Nucleus accumbens (tissue), 56 donors: ENCODE measurements around the gene FZD4.
"Not testable (repeated sequence)": the region's sequence is repeated elsewhere in the genome, so short reads cannot be mapped to it uniquely, and the experiment has no call there.

Experiments
- DNase-seq, 56 donors: peaks; one replicate each; lab custom pipeline; 2025; lab: John Stamatoyannopoulos, UW

Gene FZD4

GRCh38 chr11:86916330-86916729 is 38.9 kb downstream of the FZD4 start:
- DNase-seq = no peak

DNA sequence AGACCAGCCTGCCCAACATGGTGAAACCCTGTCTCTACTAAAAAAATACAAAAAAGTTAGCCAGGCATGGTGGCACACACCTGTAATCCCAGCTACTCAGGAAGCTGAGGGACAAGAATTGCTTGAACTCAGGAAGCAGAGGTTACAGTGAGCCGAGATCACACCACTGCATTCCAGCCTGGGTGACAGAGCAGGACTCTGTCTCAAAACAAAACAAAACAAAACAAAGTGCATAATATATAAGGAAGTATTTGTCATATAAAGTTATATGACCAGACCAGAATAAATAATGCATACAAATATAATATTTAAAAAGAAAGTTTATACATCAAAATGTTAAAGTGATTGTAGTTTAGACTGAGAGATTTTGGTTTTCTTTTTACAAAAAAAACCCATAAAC is 39.3 kb downstream of the FZD4 start:
- DNase-seq = not testable (repeated sequence)

DNA sequence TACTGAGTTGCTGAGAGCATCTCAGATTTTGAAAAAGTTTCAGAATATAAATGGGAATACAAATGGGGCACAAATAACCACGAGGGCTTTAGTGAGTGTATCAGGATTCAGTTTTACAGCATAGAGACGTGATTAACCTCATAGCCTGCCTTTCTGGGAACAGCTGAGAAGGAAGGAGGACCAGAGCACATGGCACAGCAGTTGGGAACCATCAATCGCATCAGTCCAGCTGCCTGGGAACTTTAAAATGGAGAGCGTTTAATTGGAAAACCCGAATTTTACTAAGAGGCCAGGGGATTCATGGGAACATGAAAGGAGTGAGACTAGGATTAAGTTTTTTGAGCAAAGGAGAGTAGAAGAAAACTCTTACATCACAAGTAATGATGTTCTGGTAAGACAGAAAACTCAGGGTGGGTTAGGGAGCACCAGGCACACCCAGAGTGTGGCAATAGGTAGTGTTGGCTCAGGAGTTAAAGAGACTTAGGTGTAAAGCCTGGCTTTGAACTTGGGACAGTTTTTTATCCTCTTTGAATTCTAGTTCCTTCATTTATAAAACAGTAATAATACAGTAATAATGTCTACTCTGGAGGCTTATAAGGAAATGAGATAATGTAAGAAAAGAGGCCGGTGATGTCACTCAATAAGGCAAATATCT is 40.2 kb downstream of the FZD4 start:
- no peak for DNase-seq

DNA sequence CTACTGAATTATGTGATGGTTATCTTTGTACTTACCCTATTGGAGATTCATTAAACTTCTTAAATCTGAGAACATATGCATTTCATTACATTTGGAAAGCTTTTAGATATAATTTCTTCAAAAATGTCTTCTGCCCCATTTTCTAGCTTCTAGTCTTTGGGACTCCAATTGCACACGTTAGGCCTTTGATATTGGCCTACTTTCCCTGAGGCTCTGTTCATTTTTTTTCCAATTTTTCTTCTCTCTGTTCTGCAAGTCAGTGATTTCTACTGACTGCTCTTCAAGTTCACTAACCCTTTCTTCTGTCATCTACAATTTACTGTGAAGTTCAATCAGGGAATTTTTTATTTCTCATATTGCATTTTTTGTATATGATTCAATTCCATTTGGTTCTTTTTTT is 43.0 kb downstream of the FZD4 start:
- DNase-seq = no peak

- DNase-seq = no peak
Measured at GRCh38 chr11:86910592-86910991, 44.6 kb downstream of the FZD4 start.

- DNase-seq = no peak
Measured at GRCh38 chr11:86906198-86906597, 49.0 kb downstream of the FZD4 start.

DNA sequence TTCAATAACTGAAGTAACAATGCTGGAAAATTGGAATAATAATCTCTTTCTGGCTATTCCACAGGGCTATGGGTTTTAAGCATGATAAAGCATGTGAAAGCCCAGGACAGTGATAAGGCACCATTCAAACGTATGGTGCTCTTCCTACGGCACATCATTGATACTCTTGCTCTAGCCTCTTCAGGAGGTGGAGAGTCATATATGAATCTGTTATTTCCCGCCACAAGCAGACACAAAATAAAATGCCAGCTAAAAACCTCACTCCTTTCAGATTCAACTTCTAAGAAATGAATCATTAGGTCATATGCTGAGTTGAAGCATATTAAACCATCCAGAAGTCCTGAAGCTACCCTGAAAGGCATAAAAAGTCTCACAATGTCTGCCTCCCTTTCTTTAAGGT is 49.9 kb downstream of the FZD4 start:
- no peak for DNase-seq

GRCh38 chr11:86904001-86904400 is 51.2 kb downstream of the FZD4 start:
- DNase-seq = no peak

DNA sequence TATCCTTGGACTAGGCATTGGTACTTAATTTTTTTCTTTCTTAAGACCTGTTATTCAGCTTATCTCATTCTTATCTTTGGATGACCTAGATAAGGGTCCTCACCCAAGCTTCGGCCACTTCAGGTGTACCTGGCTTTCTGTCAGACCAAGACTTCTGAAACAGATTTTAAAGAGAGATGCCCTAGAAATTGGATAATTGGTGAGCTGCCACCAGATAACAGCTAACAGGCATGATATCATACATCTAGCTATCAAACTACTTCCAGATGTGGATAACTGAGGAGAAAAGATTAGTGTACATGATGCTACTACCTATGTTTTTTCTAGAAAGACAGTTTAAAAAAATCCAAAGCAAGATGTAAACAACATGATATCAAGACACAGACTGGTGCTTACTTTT is 52.9 kb downstream of the FZD4 start:
- no peak for DNase-seq

- no peak for DNase-seq
Measured at GRCh38 chr11:86901599-86901998, 53.6 kb downstream of the FZD4 start.

DNA sequence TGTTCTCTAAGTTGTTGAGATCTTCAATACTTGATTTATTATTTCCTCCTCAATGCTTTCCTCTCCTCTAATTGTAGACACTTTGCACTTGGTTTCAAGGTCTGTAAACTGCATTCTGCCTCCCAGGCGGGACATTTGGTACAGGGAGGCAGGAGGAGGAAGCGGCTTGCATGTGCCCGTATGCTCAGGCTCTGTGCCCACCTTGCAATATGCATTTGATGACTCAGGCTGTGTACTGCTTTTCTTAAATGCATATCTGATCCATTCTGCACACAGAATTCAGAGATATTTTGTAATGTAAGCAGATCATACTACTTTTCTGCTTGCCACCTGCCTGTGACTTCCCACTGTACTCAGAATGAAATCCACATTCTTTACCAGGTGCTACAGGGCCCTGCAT is 55.0 kb downstream of the FZD4 start:
- DNase-seq = no peak

DNA sequence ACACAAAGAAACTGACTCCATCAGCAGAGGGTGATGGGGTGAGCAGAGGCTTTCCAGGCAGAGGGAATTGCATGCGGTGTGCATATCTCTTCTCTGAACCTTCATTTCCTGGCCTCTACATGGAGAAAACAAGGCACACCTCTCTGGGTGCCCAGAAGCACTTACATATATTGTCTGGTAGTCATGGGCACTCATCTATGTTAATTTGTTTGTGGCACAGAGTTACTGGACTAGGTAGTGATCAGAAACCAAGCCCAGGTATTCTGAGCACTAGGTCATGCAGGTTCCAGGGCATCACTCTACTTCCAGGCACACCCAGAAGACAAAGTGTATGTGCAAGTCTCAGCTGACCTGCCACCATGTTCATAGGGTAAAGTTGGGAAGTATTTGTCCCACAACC is 56.5 kb downstream of the FZD4 start:
- no peak for DNase-seq

DNA sequence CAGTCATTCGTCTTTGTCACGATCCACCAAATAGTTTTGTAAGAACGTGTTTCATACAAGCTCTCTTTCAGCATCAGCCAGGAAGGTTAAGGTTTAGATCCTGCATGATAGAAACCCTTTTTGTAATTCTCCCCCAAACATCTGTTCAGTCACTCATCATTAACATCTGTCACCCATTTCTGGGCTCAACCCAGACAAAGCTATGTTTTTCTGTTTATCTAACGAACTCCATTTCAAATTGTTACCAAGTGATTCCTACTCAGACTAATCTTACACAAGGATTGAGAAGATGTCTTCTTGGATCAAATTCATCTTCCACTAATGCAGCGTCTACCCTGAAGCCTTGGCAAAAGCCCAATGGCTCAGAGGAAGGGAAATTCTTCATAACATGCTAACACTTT is 58.8 kb downstream of the FZD4 start:
- DNase-seq = no peak
